HEK293 (cell line): ENCODE measurements around the gene OR6N1.

Experiments used
- CTCF ChIA-PET: fragments of 350-600 bp; formaldehyde crosslinking; extraction: SDS; loops from one replicate; lab custom pipeline; 2021; ENCODE audit warnings: antibody characterized with exemption; lab: Yijun Ruan, JAX
- POLR2A ChIA-PET: fragments of 300-600 bp; formaldehyde crosslinking; extraction: SDS; loops from one replicate; lab custom pipeline; 2020; ENCODE audit warnings: antibody characterized with exemption, inconsistent platforms; lab: Yijun Ruan, JAX
- H3K27ac ChIP-seq: fragments of 200-500 bp; sonication (Bioruptor generic); 2 replicates; pipeline ENCODE4 v1.5.1; 2014; ENCODE audit warnings: low read depth, low read length, control low read depth, inconsistent platforms; ENCODE audit errors: extremely low read depth
- H3K36me3 ChIP-seq, 2 experiments: fragments of 200-500 bp in 1 of 2; sonication (Bioruptor generic) in 1 of 2; 1 replicate in 1 of 2; 2 replicates in 1 of 2; pipeline ENCODE4 v1.5.1; 2014 to 2017; ENCODE audit warnings: inconsistent platforms in 2 of 2, low read length in 2 of 2; ENCODE audit not compliant: control insufficient read depth in 2 of 2, insufficient read depth in 1 of 2
- H3K4me1 ChIP-seq: fragments of 200-500 bp; sonication (Bioruptor generic); 2 replicates; pipeline ENCODE4 v1.5.1; 2014; ENCODE audit warnings: mild to moderate bottlenecking, low read length, inconsistent platforms; ENCODE audit not compliant: control insufficient read depth, insufficient read depth
- H3K4me3 ChIP-seq: 2 replicates; pipeline ENCODE4 v1.5.1; 2011; ENCODE audit warnings: low read depth, mild to moderate bottlenecking, control low read depth, low read length, moderate library complexity
- H3K9me3 ChIP-seq: fragments of 200-500 bp; sonication (Bioruptor generic); 2 replicates; pipeline ENCODE4 v1.5.1; 2014; ENCODE audit warnings: low read depth, low read length, inconsistent platforms; ENCODE audit not compliant: control insufficient read depth, insufficient read depth
- ELK4 ChIP-seq: IDR thresholded peaks from 2 replicates; pipeline ENCODE4 v1.6.1; 2011; ENCODE audit warnings: mild to moderate bottlenecking, low read depth, low read length, borderline replicate concordance
- KLF9 ChIP-seq: fragments of 450-650 bp; formaldehyde crosslinking; IDR thresholded peaks from 2 replicates; pipeline ENCODE4 v1.5.1; 2016; ENCODE audit warnings: missing biosample characterization, missing genetic modification characterization, low read depth
- MYNN ChIP-seq: fragments of 450-650 bp; formaldehyde crosslinking; IDR thresholded peaks from 2 replicates; pipeline ENCODE4 v1.5.1; 2016; ENCODE audit warnings: missing biosample characterization, missing genetic modification characterization, borderline replicate concordance
- ZNF121 ChIP-seq: fragments of 450-650 bp; formaldehyde crosslinking; IDR thresholded peaks from 2 replicates; pipeline ENCODE4 v1.5.1; 2016; ENCODE audit warnings: missing biosample characterization, missing genetic modification characterization
- ZNF133 ChIP-seq: fragments of 450-650 bp; formaldehyde crosslinking; IDR thresholded peaks from 2 replicates; pipeline ENCODE4 v1.5.1; 2016; ENCODE audit warnings: missing biosample characterization, missing genetic modification characterization
- ZNF23 ChIP-seq: fragments of 450-650 bp; formaldehyde crosslinking; IDR thresholded peaks from 2 replicates; pipeline ENCODE4 v1.5.1; 2016; ENCODE audit warnings: missing biosample characterization, missing genetic modification characterization, borderline replicate concordance
- ZNF280D ChIP-seq: fragments of 450-650 bp; formaldehyde crosslinking; IDR thresholded peaks from 2 replicates; pipeline ENCODE4 v1.5.1; 2016; ENCODE audit warnings: missing biosample characterization, missing genetic modification characterization
- ZNF362 ChIP-seq: fragments of 450-650 bp; formaldehyde crosslinking; IDR thresholded peaks from 2 replicates; pipeline ENCODE4 v1.5.1; 2016; ENCODE audit warnings: missing biosample characterization, missing genetic modification characterization
- ZNF416 ChIP-seq: fragments of 450-650 bp; formaldehyde crosslinking; IDR thresholded peaks from 2 replicates; pipeline ENCODE4 v1.5.1; 2016; ENCODE audit warnings: missing biosample characterization, missing genetic modification characterization
- ZNF423 ChIP-seq: fragments of 450-650 bp; formaldehyde crosslinking; IDR thresholded peaks from 2 replicates; pipeline ENCODE4 v1.5.1; 2016; ENCODE audit warnings: missing biosample characterization, missing genetic modification characterization
- ZNF426 ChIP-seq: fragments of 450-650 bp; formaldehyde crosslinking; IDR thresholded peaks from 2 replicates; pipeline ENCODE4 v1.5.1; 2017; ENCODE audit warnings: missing biosample characterization, missing genetic modification characterization, mild to moderate bottlenecking, inconsistent platforms, moderate library complexity
- ZNF488 ChIP-seq: fragments of 450-650 bp; formaldehyde crosslinking; IDR thresholded peaks from 2 replicates; pipeline ENCODE4 v1.5.1; 2016; ENCODE audit warnings: missing biosample characterization, missing genetic modification characterization
- ZNF580 ChIP-seq: fragments of 450-650 bp; formaldehyde crosslinking; IDR thresholded peaks from 2 replicates; pipeline ENCODE4 v1.5.1; 2016; ENCODE audit warnings: missing biosample characterization, missing genetic modification characterization
- ZNF664 ChIP-seq: fragments of 450-650 bp; formaldehyde crosslinking; IDR thresholded peaks from 2 replicates; pipeline ENCODE4 v1.5.1; 2016; ENCODE audit warnings: missing biosample characterization, missing genetic modification characterization

Gene OR6N1

GRCh38 chr1:158814970-158815369 lies 43.0 kb upstream of the OR6N1 start:
- Histone ChIP-seq H3K4me3 (no peak overlapping the region), H3K4me1 (no peaks in the 10 kb centered on the region), H3K27ac (no peak overlapping the region), H3K9me3 (no peaks in the 10 kb centered on the region), H3K36me3 (no peaks in the 10 kb centered on the region)
- TF ChIP-seq ZNF488 (tag by site-specific recombination) (no peak), ZNF280D (tag by site-specific recombination) (no peak), ZNF664 (no peak), ZNF580 (tag by site-specific recombination) (no peak), ZNF133 (tag by site-specific recombination) (no peak), ZNF423 (tag by site-specific recombination) (no peak)
- ChIA-PET CTCF (no interaction called here), POLR2A (no interaction called here)

GRCh38 chr1:158813164-158813563 lies 41.2 kb upstream of the OR6N1 start:
- no peak for TF ChIP-seq KLF9
- no peak for TF ChIP-seq MYNN (tag by site-specific recombination)
- TF ChIP-seq ZNF362 (tag by site-specific recombination) = no peak
- TF ChIP-seq ZNF23 = no peak
- no peak for TF ChIP-seq ZNF580 (tag by site-specific recombination)
- TF ChIP-seq ZNF488 (tag by site-specific recombination) = no peak
- Histone ChIP-seq H3K4me3 (no peak overlapping the region), H3K27ac (no peak overlapping the region), H3K9me3 (no peaks in the 10 kb centered on the region), H3K36me3 (no peaks in the 10 kb centered on the region), H3K4me1 (no peaks in the 10 kb centered on the region)
- ChIA-PET CTCF (no interaction called here), POLR2A (no interaction called here)

GRCh38 chr1:158812336-158812735 lies 40.3 kb upstream of the OR6N1 start:
- CTCF ChIA-PET = no interaction called here
- H3K27ac ChIP-seq = no peak overlapping the region
- H3K4me1 ChIP-seq = no peaks in the 10 kb centered on the region
- H3K4me3 ChIP-seq = no peak overlapping the region
- POLR2A ChIA-PET = no interaction called here
- TF ChIP-seq ZNF416 (tag by site-specific recombination) (no peak), ZNF426 (no peak), ZNF121 (tag by site-specific recombination) (no peak), ELK4 (no peak)
- no peaks in the 10 kb centered on the region for H3K9me3 ChIP-seq
- H3K36me3 ChIP-seq = no peaks in the 10 kb centered on the region
